ENCODE data around the gene UMAD1.
"Not testable (repeated sequence)": the region's sequence is repeated elsewhere in the genome, so short reads cannot be mapped to it uniquely, and the experiment has no call there.

DNA sequence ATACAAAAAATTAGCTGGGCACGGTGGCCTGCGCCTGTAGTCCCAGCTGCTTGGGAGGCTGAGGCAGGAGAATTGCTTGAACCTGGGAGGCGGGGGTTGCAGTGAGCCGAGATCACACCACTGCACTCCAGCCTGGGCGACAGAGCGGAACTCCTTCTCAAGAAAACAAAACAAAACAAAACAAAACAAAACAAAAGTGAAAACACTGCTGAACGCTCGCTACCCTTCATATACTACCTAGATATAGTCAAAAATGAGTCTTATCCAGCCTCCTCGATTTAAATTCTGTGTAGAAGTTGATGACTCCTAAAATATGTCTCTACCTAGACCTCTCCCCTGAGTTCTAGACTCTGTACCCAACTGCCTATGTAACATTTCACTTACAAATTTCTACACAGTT is 164.3 kb downstream of the UMAD1 start:
- TF ChIP-seq, protein P1, sequence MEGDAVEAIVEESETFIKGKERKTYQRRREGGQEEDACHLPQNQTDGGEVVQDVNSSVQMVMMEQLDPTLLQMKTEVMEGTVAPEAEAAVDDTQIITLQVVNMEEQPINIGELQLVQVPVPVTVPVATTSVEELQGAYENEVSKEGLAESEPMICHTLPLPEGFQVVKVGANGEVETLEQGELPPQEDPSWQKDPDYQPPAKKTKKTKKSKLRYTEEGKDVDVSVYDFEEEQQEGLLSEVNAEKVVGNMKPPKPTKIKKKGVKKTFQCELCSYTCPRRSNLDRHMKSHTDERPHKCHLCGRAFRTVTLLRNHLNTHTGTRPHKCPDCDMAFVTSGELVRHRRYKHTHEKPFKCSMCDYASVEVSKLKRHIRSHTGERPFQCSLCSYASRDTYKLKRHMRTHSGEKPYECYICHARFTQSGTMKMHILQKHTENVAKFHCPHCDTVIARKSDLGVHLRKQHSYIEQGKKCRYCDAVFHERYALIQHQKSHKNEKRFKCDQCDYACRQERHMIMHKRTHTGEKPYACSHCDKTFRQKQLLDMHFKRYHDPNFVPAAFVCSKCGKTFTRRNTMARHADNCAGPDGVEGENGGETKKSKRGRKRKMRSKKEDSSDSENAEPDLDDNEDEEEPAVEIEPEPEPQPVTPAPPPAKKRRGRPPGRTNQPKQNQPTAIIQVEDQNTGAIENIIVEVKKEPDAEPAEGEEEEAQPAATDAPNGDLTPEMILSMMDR (IDR thresholded peaks at IDR 0.05) = not testable (repeated sequence)
- not testable (repeated sequence) for TF ChIP-seq POLR2A (IDR thresholded peaks at IDR 0.05)
